Uterus (tissue), 4 donors: ENCODE measurements around the gene STON1. TPM values are rescaled to one million over a fixed set of nuclear protein-coding genes. Genes with fewer than 3 reads are reported as not detected.

Experiments used
- DNase-seq, 2 donors: peaks; one replicate each; pipeline ENCODE4 v3.0.0-alpha.2; 2019 to 2020
- H3K27ac ChIP-seq, 2 donors: fragments of 200-600 bp; sonication (generic); 1 replicate in 1 of 2; 2 replicates in 1 of 2; pipeline ENCODE4 v1.5.1; 2016 to 2018
- H3K27me3 ChIP-seq, 2 donors: fragments of 200-600 bp; sonication (generic); one replicate each; pipeline ENCODE4 v1.5.1; 2018 to 2019; ENCODE audit warnings: control low read depth in 1 of 2
- H3K36me3 ChIP-seq, 2 donors: fragments of 200-600 bp; sonication (generic); one replicate each; pipeline ENCODE4 v1.5.1; 2019; ENCODE audit warnings: control low read depth in 1 of 2
- H3K4me1 ChIP-seq, 2 donors: fragments of 200-600 bp; sonication (generic); one replicate each; pipeline ENCODE4 v1.5.1; 2018 to 2019; ENCODE audit warnings: control low read depth in 1 of 2
- H3K4me3 ChIP-seq, 2 donors: fragments of 200-600 bp; sonication (generic); 1 replicate in 1 of 2; 2 replicates in 1 of 2; pipeline ENCODE4 v1.5.1; 2018 to 2019; ENCODE audit warnings: mild to moderate bottlenecking in 1 of 2
- H3K9me3 ChIP-seq, 2 donors: fragments of 200-600 bp; sonication (generic); one replicate each; pipeline ENCODE4 v1.5.1; 2019; ENCODE audit warnings: control low read depth in 1 of 2
- CTCF ChIP-seq, 4 experiments: fragments of 200-600 bp in 2 of 4; fragments of 450-650 bp in 2 of 4; sonication (generic) in 2 of 4; IDR thresholded peaks; one replicate each; pipeline ENCODE4 v1.5.1; 2016 to 2019; ENCODE audit warnings: antibody characterized with exemption in 4 of 4, mild to moderate bottlenecking in 2 of 4, moderate library complexity in 1 of 4
- POLR2A ChIP-seq, 2 donors: fragments of 450-650 bp; IDR thresholded peaks; one replicate each; pipeline ENCODE4 v1.6.1; 2016; ENCODE audit warnings: antibody characterized with exemption in 2 of 2, mild to moderate bottlenecking in 1 of 2, moderate library complexity in 1 of 2
- intact Hi-C: fragments of 100-400 bp; cut with DNase I; formaldehyde crosslinking; loops from one replicate; pipeline ENCODE4 v1.15.1; 2023; ENCODE audit warnings: low total_unique reads
- total RNA-seq, 4 donors: library from RNA; depleted of rRNA in 3 of 4; stranded (reverse); fragments of >200 nt in 3 of 4; gene quantifications; one replicate each; pipeline versions ENCODE4 v1.1.0 to v1.2.4, GENCODE V29; 2014 to 2023
- donor health status: DM: yes; HTN: yes; CAD: no.

STON1 gene
- total RNA-seq, 4 donors from 2014 or later, result 55.6 to 75.3 (median 65.8) TPM

GRCh38 chr2:48527226-48527885, 2.6 kb upstream of the STON1 start:
- H3K27ac ChIP-seq, result peak overlapping the region; percentile 96 to 98
- peaks cover 13 to 23% of the 10 kb centered on the region in 2 donors for H3K4me1 ChIP-seq
- intact Hi-C loops, result no loop called here
- H3K27me3 ChIP-seq, result no peaks in the 10 kb centered on the region
- TF ChIP-seq CTCF (IDR thresholded peaks at IDR 0.05), result no peak
- TF ChIP-seq POLR2A (IDR thresholded peaks at IDR 0.05), result no peak
- H3K9me3 ChIP-seq, result no peaks in the 10 kb centered on the region
- no peak overlapping the region for H3K4me3 ChIP-seq
- H3K36me3 ChIP-seq, result no peaks in the 10 kb centered on the region
- DNase-seq, result no peak

- Histone ChIP-seq H3K4me3 (no peak overlapping the region), H3K27ac (peak overlapping the region; percentile 96 to 98), H3K9me3 (no peaks in the 10 kb centered on the region), H3K27me3 (no peaks in the 10 kb centered on the region), H3K4me1 (peaks cover 13 to 23% of the 10 kb centered on the region in 2 donors), H3K36me3 (no peaks in the 10 kb centered on the region)
- DNase-seq, result no peak
- TF ChIP-seq CTCF (IDR thresholded peaks at IDR 0.05), result no peak
- TF ChIP-seq POLR2A (IDR thresholded peaks at IDR 0.05), result no peak
- intact Hi-C loops, result no loop called here
Measured at GRCh38 chr2:48528431-48528830, 1.5 kb upstream of the STON1 start.

- DNase-seq, result peak; percentile 55 to 63
- H3K4me1 ChIP-seq, result peaks cover 13 to 23% of the 10 kb centered on the region in 2 donors
- peak overlapping the region; percentile 96 to 98 for H3K27ac ChIP-seq
- no peaks in the 10 kb centered on the region for H3K27me3 ChIP-seq
- H3K4me3 ChIP-seq, result peak overlapping the region; percentile 92 to 96
- TF ChIP-seq CTCF (IDR thresholded peaks at IDR 0.05), result no peak
- TF ChIP-seq POLR2A (IDR thresholded peaks at IDR 0.05), result no peak
- no peaks in the 10 kb centered on the region for H3K9me3 ChIP-seq
- H3K36me3 ChIP-seq, result no peaks in the 10 kb centered on the region
- intact Hi-C loops, result no loop called here
Measured at GRCh38 chr2:48529194-48529593, 760 bp upstream of the STON1 start.

GRCh38 chr2:48529676-48530032, 300 bp upstream of the STON1 start:
- no peaks in the 10 kb centered on the region for H3K36me3 ChIP-seq
- H3K27me3 ChIP-seq, result no peaks in the 10 kb centered on the region
- intact Hi-C loops, result loop anchor here (10.0 kb wide), 2 partner anchors 55 kb away; no protein-coding TSS in a partner anchor
- H3K9me3 ChIP-seq, result no peaks in the 10 kb centered on the region
- DNase-seq, result peak in 1 of 2 donors; percentile 42
- no peak for TF ChIP-seq CTCF (IDR thresholded peaks at IDR 0.05)
- TF ChIP-seq POLR2A (IDR thresholded peaks at IDR 0.05), result no peak
- H3K27ac ChIP-seq, result peak overlapping the region; percentile 96 to 98
- H3K4me1 ChIP-seq, result peaks cover 13 to 23% of the 10 kb centered on the region in 2 donors
- H3K4me3 ChIP-seq, result peak overlapping the region; percentile 92 to 96

GRCh38 chr2:48531141-48531648, 1.2 kb downstream of the STON1 start:
- intact Hi-C loops, result loop anchor here (10.0 kb wide), 2 partner anchors 54 to 56 kb away; no protein-coding TSS in a partner anchor
- H3K4me1 ChIP-seq, result peaks cover 5 to 23% of the 10 kb centered on the region in 2 donors
- peak in 1 of 2 donors; percentile 68 for DNase-seq

More at GRCh38 chr2:48531141-48531648, 1.2 kb downstream of the STON1 start:
- peak overlapping the region; percentile 92 to 96 for H3K4me3 ChIP-seq
- peak in 1 of 2 donors; percentile 15 for TF ChIP-seq POLR2A (IDR thresholded peaks at IDR 0.05)
- TF ChIP-seq CTCF (IDR thresholded peaks at IDR 0.05), result no peak
- no peaks in the 10 kb centered on the region for H3K36me3 ChIP-seq
- peak overlapping the region; percentile 96 to 98 for H3K27ac ChIP-seq
- no peaks in the 10 kb centered on the region for H3K27me3 ChIP-seq
- H3K9me3 ChIP-seq, result no peaks in the 10 kb centered on the region
